Body of pancreas (tissue), 4 donors: Measurements from ENCODE around the gene DSC3.
"Not testable (repeated sequence)": the region's sequence is repeated elsewhere in the genome, so short reads cannot be mapped to it uniquely, and the experiment has no call there.

Experiments used
- POLR2A ChIP-seq, 3 donors: fragments of 450-650 bp; IDR thresholded peaks; one replicate each; pipeline ENCODE4 v1.6.1; 2016; ENCODE audit warnings: antibody characterized with exemption in 3 of 3, mild to moderate bottlenecking in 2 of 3
- TF ChIP-seq, protein P1 (sequence below), 7 experiments: fragments of 450-650 bp in 4 of 7; fragments of 200-600 bp in 3 of 7; sonication (generic) in 3 of 7; IDR thresholded peaks; one replicate each; pipeline ENCODE4 v1.5.1; 2016 to 2019; ENCODE audit warnings: antibody characterized with exemption in 7 of 7

DNA sequence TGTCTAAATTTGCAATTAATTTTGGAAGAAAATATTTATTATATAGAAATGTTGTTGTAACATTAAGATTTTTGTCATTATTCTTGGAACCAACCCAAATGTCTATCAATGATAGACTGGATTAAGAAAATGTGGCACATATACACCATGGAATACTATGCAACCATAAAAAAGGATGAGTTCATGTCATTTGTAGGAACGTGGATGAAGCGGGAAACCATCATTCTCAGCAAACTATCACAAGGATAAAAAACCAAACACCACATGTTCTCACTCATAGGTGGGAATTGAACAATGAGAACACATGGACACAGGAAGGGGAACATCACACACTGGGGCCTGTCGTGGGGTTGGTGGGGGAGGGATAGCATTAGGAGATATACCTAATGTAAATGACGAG, 64.5 kb downstream of the DSC3 start:
- TF ChIP-seq, protein P1, sequence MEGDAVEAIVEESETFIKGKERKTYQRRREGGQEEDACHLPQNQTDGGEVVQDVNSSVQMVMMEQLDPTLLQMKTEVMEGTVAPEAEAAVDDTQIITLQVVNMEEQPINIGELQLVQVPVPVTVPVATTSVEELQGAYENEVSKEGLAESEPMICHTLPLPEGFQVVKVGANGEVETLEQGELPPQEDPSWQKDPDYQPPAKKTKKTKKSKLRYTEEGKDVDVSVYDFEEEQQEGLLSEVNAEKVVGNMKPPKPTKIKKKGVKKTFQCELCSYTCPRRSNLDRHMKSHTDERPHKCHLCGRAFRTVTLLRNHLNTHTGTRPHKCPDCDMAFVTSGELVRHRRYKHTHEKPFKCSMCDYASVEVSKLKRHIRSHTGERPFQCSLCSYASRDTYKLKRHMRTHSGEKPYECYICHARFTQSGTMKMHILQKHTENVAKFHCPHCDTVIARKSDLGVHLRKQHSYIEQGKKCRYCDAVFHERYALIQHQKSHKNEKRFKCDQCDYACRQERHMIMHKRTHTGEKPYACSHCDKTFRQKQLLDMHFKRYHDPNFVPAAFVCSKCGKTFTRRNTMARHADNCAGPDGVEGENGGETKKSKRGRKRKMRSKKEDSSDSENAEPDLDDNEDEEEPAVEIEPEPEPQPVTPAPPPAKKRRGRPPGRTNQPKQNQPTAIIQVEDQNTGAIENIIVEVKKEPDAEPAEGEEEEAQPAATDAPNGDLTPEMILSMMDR (IDR thresholded peaks at IDR 0.05), result not testable (repeated sequence)
- TF ChIP-seq POLR2A (IDR thresholded peaks at IDR 0.05), result not testable (repeated sequence)
